ENCODE results near the gene ESPNL. TPM values are rescaled to one million over a fixed set of nuclear protein-coding genes. Genes with fewer than 3 reads are reported as not detected.
"Not testable (repeated sequence)": the region's sequence is repeated elsewhere in the genome, so short reads cannot be mapped to it uniquely, and the experiment has no call there.

The ESPNL gene
- total and polyA plus RNA-seq, 7 donors = 0.04 to 0.32 (median 0.16) TPM; not detected in 1

- no peaks in the 10 kb centered on the region for H3K27me3 ChIP-seq (ENCODE audit: insufficient read depth in 3 of 3, low read length in 2 of 3)
- 88 to 92% (median 91%) methylated on average over 32 of the region's 32 CpGs for WGBS, 3 donors
- TF ChIP-seq CTCF (IDR thresholded peaks at IDR 0.05) = no peak
- H3K4me1 ChIP-seq = no peaks in the 10 kb centered on the region
- H3K27ac ChIP-seq = no peak overlapping the region
- no peak overlapping the region for H3K4me3 ChIP-seq
- H3K9me3 ChIP-seq = peaks cover 3% of the 10 kb centered on the region
- H3K36me3 ChIP-seq (ENCODE audit: insufficient read depth in 1 of 2, low read depth in 1 of 2) = no peaks in the 10 kb centered on the region
- intact Hi-C loops (cut with DNase I) = no loop called here
- no peak for ATAC-seq
- DNase-seq = peak; percentile 10 to 42
Observed at GRCh38 chr2:238114851-238115660, 14.9 kb downstream of the ESPNL start.

- H3K4me3 ChIP-seq; H3K4me1 ChIP-seq; ATAC-seq; H3K36me3 ChIP-seq (ENCODE audit: insufficient read depth in 1 of 2, low read depth in 1 of 2); H3K9me3 ChIP-seq; intact Hi-C loops (cut with DNase I); H3K27me3 ChIP-seq (ENCODE audit: insufficient read depth in 3 of 3, low read length in 2 of 3); H3K27ac ChIP-seq: not testable (repeated sequence)
- peak in 1 of 2 donors; percentile 15 for DNase-seq
- WGBS, 3 donors = 94 to 95% (median 94%) methylated on average over 12 of the region's 12 CpGs
Observed at GRCh38 chr2:238115709-238116108, 15.6 kb downstream of the ESPNL start.

- H3K36me3 ChIP-seq (ENCODE audit: insufficient read depth in 1 of 2, low read depth in 1 of 2) = no peaks in the 10 kb centered on the region
- ATAC-seq = no peak
- no peaks in the 10 kb centered on the region for H3K27me3 ChIP-seq (ENCODE audit: insufficient read depth in 3 of 3, low read length in 2 of 3)
- no peak overlapping the region for H3K4me3 ChIP-seq
- peak; percentile 9 to 41 for DNase-seq
- no peaks in the 10 kb centered on the region for H3K4me1 ChIP-seq
- H3K27ac ChIP-seq = no peak overlapping the region
- H3K9me3 ChIP-seq = peaks cover 3% of the 10 kb centered on the region
- 89% methylated on average over 20 to 21 of the region's 21 CpGs for WGBS, 3 donors
- intact Hi-C loops (cut with DNase I) = no loop called here
- no peak for TF ChIP-seq CTCF (IDR thresholded peaks at IDR 0.05)
Observed at GRCh38 chr2:238116298-238117198, 16.4 kb downstream of the ESPNL start.

GRCh38 chr2:238117199-238118154 lies 17.3 kb downstream of the ESPNL start:
- Histone ChIP-seq H3K4me3 (no peak overlapping the region), H3K4me1 (no peaks in the 10 kb centered on the region), H3K9me3 (peaks cover 3% of the 10 kb centered on the region), H3K36me3 (ENCODE audit: insufficient read depth in 1 of 2, low read depth in 1 of 2) (no peaks in the 10 kb centered on the region), H3K27ac (no peak overlapping the region), H3K27me3 (ENCODE audit: insufficient read depth in 3 of 3, low read length in 2 of 3) (no peaks in the 10 kb centered on the region)
- intact Hi-C loops (cut with DNase I) = no loop called here
- WGBS, 3 donors = 64 to 67% (median 67%) methylated on average over 11 of the region's 11 CpGs
- no peak for TF ChIP-seq CTCF (IDR thresholded peaks at IDR 0.05)
- DNase-seq (peak in 1 of 2 donors; percentile 13), ATAC-seq (peak in 3 of 4 donors; percentile 14 to 80 (median 47))

Data from psoas muscle (tissue), 8 donors.